Common myeloid progenitor, CD34-positive (primary cell): Measurements from ENCODE around the gene RIN3.
A peak's percentile ranks its signal among the peaks of the same experiment; 100 is the strongest.

Source experiments
- CTCF ChIA-PET: fragments of 350-600 bp; sonication (Branson Sonifier 250); formaldehyde crosslinking; loops from one replicate; lab custom pipeline; 2021; ENCODE audit warnings: antibody characterized with exemption; lab: Charles Lee
- POLR2A ChIA-PET: fragments of 350-600 bp; sonication (Branson Sonifier 250); formaldehyde crosslinking; loops from one replicate; lab custom pipeline; 2021; ENCODE audit warnings: antibody characterized with exemption; lab: Charles Lee
- DNase-seq, 3 donors: peaks; one replicate each; pipeline versions ENCODE4 v3.0.0 to v3.0.0-alpha.2; 2013
- H3K27ac ChIP-seq, 2 experiments: 1 replicate in 1 of 2; 2 replicates in 1 of 2; pipeline ENCODE4 v1.7.0; 2013; ENCODE audit warnings: inconsistent platforms in 2 of 2, low read length in 2 of 2, mild to moderate bottlenecking in 2 of 2, low read depth in 1 of 2, moderate library complexity in 1 of 2; ENCODE audit not compliant: severe bottlenecking in 2 of 2, insufficient read depth in 1 of 2, poor library complexity in 1 of 2
- H3K27me3 ChIP-seq, 5 experiments: replicated peaks in 2 of 5; 1 replicate in 3 of 5; 2 replicates in 2 of 5; pipeline versions ENCODE4 v1.6.1 to v1.7.0; 2013; ENCODE audit warnings: low read length in 4 of 5, mild to moderate bottlenecking in 2 of 5, moderate library complexity in 2 of 5, inconsistent platforms in 1 of 5; ENCODE audit not compliant: insufficient read depth in 5 of 5, control insufficient read depth in 4 of 5
- H3K36me3 ChIP-seq, 4 experiments: 1 replicate in 2 of 4; 2 replicates in 2 of 4; pipeline versions ENCODE4 v1.6.1 to v1.7.0; 2013; ENCODE audit warnings: low read length in 3 of 4, control low read depth in 1 of 4, mild to moderate bottlenecking in 1 of 4; ENCODE audit not compliant: control insufficient read depth in 4 of 4, insufficient read depth in 4 of 4
- H3K4me1 ChIP-seq, 4 experiments: 1 replicate in 3 of 4; 2 replicates in 1 of 4; pipeline versions ENCODE4 v1.6.1 to v1.7.1; 2013; ENCODE audit warnings: low read length in 3 of 4, mild to moderate bottlenecking in 3 of 4, control low read depth in 1 of 4, inconsistent platforms in 1 of 4, moderate library complexity in 1 of 4; ENCODE audit not compliant: control insufficient read depth in 4 of 4, insufficient read depth in 4 of 4; ENCODE audit errors: control extremely low read depth in 1 of 4
- H3K4me3 ChIP-seq, 7 experiments: 1 replicate in 4 of 7; 2 replicates in 3 of 7; pipeline versions ENCODE4 v1.5.1 to v1.7.0; 2013; ENCODE audit warnings: mild to moderate bottlenecking in 7 of 7, low read length in 6 of 7, moderate library complexity in 6 of 7, inconsistent platforms in 2 of 7, low read depth in 2 of 7, control low read depth in 1 of 7; ENCODE audit not compliant: insufficient read depth in 4 of 7, control insufficient read depth in 1 of 7; ENCODE audit errors: extremely low read depth in 1 of 7
- H3K9me3 ChIP-seq, 5 experiments: 1 replicate in 4 of 5; 2 replicates in 1 of 5; pipeline versions ENCODE4 v1.6.1 to v1.7.1; 2013; ENCODE audit warnings: low read length in 4 of 5, mild to moderate bottlenecking in 2 of 5, inconsistent platforms in 1 of 5, low read depth in 1 of 5, moderate library complexity in 1 of 5; ENCODE audit not compliant: control insufficient read depth in 4 of 5, insufficient read depth in 2 of 5; ENCODE audit errors: control extremely low read depth in 1 of 5
- WGBS: methylation state at CpG from one replicate; pipeline ENCODE4 v1.1.5; 2013; ENCODE audit not compliant: insufficient coverage; 5-methylcytosine and 5-hydroxymethylcytosine counted together

RIN3 gene

DNA sequence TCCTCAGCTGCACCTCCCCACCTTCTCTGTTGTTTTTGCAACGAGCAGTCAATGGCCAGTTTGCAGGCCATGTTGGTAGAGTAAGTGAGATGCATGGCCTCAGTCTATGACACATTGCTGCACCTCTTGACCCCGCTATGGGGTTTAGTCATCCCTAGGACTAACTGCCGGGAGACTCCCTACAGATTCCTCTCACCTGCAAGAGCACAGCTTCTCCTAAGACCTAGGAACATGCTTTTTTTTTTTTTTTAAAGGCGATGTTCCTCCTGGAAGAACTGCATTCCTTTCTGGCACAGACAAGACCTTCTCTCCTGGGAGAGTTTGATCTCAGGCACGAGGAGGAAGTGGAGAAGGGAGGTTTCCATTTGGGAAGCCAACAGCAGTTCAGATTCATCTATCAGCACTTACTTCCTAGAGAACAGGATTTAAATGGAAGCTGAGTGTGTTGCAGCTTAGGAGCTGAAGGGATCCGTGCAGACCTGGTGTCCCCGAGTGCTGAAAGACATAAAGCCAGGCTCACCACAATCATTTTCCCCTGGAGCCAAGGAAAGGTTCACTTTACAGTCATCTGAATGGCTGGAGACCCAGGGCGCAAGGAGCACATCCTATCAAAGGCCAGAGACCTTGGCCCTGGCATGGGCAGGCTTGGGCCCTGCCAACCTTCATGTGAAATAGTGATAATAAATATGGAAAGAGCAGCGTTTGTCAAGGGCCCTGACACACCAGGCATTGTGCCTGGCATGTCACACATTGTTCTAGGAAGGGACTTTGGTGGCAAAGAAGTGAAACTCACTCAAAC lies 130.8 kb downstream of the RIN3 start:
- ChIA-PET POLR2A (interaction anchor here (0.7 kb wide), 1 partner anchor 21 kb away, joined by 3 read pairs; no protein-coding TSS in a partner anchor), CTCF (interaction anchor here (0.6 to 1.2 kb wide), 3 partner anchors 8 to 37 kb away, joined by 3 to 6 read pairs (median 4); no protein-coding TSS in a partner anchor)
- Histone ChIP-seq H3K27ac (no peak overlapping the region), H3K4me3 (peak overlapping the region in 1 of 7 experiments; percentile 5), H3K27me3 (no peaks in the 10 kb centered on the region), H3K9me3 (peaks cover 0 to 12% (median 0%) of the 10 kb centered on the region in 5 experiments), H3K4me1 (peaks cover 16 to 42% (median 35%) of the 10 kb centered on the region in 4 experiments), H3K36me3 (peaks cover 2 to 44% (median 7%) of the 10 kb centered on the region in 4 experiments)
- WGBS: 100% methylated on average over 1 of the region's 9 CpGs
- DNase-seq: no peak

DNA sequence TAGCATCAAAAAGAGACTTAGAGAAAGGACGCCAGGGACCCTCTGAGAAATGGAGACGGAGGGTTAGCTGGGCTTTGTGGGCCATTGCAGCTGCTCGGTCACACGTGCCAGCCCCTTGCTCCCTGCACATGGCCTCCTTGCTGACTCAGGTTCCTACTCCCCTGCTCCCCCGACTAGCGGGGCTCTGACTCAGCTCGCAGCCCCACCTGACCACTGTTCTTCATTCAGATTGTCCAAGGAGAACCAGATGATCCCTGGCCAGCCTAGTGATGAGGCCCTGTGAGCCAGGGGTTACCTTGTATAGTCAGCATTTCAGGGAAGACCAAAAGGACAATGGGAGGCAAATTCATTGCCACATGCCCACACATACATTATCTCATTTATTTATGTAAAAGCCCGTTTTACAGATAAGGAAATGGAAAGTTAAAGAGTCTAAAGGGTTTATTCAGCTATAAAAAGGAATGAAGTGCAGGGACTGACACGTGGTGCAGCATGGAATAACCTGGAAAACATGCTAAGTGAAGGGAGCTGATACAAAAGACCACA lies 131.5 kb downstream of the RIN3 start:
- WGBS: 94% methylated on average over 8 of the region's 9 CpGs
- Histone ChIP-seq H3K27ac (no peak overlapping the region), H3K4me3 (peak overlapping the region in 1 of 7 experiments; percentile 5), H3K4me1 (peaks cover 19 to 49% (median 42%) of the 10 kb centered on the region in 4 experiments), H3K36me3 (peaks cover 2 to 44% (median 7%) of the 10 kb centered on the region in 4 experiments), H3K9me3 (peaks cover 0 to 12% (median 0%) of the 10 kb centered on the region in 5 experiments), H3K27me3 (no peaks in the 10 kb centered on the region)
- ChIA-PET CTCF (interaction anchor here (0.9 kb wide), 1 partner anchor 14 kb away, joined by 4 read pairs; no protein-coding TSS in a partner anchor), POLR2A (interaction anchor here (0.7 kb wide), 1 partner anchor 21 kb away, joined by 3 read pairs; no protein-coding TSS in a partner anchor)
- no peak for DNase-seq

DNA sequence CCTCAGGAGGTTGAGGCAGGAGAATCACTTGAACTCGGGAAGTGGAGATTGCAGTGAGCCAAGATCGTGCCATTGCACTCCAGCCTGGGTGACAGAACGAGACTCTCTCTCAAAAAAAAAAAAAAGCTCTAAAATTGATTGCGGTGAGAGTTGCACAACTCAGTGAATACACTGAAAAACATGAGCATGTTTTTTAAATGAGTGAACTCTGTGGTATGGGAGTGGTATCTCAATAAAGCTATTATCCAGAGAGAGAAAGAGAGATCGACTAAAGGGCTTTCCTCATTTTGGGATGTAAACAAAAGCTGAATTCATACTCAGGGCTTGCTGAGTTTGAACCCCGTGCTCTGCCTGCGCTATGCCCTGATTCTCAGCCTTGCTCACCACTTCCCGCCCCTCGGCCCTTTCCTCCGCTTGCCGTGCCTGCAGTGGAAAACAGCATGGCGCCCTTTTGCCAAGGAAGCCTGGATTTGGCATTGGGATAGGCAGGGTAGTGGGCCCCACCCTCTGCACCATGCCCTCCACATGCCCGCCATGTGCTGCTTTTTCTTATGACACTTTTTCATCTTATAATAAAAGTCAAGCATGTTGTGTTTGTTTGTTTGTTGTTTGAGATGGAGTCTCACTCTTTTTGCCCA lies 132.4 kb downstream of the RIN3 start:
- H3K27ac ChIP-seq: peak overlapping the region in 1 of 2 experiments; percentile 17

DNA sequence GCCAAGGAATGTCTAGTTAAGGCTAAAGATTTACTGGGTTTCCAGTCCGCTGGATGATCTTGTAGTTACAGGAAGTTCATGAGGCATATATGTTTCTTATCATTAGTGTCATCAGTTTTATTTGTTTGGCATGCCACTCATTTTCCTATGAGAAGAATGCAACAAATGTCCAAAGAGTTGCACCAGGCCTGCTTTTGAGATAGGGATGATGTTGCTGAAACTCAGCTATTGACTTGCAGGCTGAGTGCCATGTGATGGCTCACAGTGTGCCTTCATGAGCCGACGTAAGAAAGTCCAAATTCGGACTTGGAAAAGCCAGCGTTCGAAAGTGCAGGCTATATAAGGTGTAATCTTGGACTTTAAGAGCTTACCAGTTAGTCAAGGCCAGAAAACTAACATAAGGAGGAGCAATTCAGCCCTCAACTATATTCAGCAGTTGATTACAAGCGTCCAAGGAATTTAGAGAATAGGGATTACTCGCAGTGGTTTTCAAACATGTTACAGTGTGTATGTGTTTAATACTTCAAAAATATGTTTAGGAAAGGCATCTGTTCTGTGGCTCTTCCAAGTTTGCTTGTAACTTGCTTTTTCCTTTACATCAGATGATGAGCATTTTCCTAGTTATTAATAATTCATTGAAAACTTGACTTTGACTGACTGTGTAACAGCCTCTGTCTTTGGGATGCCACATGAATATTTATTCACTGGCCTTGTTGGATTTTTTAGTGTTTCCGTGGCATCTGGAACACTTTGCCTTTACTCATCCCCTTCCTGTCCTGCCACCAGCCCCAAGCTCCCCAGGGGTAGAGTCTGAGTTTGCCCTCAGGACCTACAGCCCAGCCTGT lies 133.6 kb downstream of the RIN3 start:
- Histone ChIP-seq H3K36me3 (peaks cover 2 to 35% (median 6%) of the 10 kb centered on the region in 4 experiments), H3K27ac (peak overlapping the region in 1 of 2 experiments; percentile 55), H3K27me3 (no peaks in the 10 kb centered on the region), H3K4me3 (peak overlapping the region in 1 of 7 experiments; percentile 0), H3K4me1 (peaks cover 25 to 67% (median 59%) of the 10 kb centered on the region in 4 experiments), H3K9me3 (peaks cover 0 to 12% (median 0%) of the 10 kb centered on the region in 5 experiments)
- CTCF ChIA-PET: interaction anchor here (1.3 to 2.7 kb wide), 2 partner anchors 9 to 27 kb away, joined by 4 to 7 read pairs; no protein-coding TSS in a partner anchor
- POLR2A ChIA-PET: interaction anchor here (0.6 to 0.9 kb wide), 2 partner anchors 17 to 29 kb away, joined by 3 to 5 read pairs; no protein-coding TSS in a partner anchor
- 83% methylated on average over 7 of the region's 9 CpGs for WGBS
- DNase-seq: no peak

More for the DNA sequence above, 132.4 kb downstream of the RIN3 start:
- ChIA-PET POLR2A (no interaction called here), CTCF (interaction anchor here (0.6 to 1.2 kb wide), 5 partner anchors 9 to 37 kb away, joined by 3 to 4 read pairs (median 4); no protein-coding TSS in a partner anchor)
- H3K36me3 ChIP-seq: peaks cover 2 to 45% (median 7%) of the 10 kb centered on the region in 4 experiments
- DNase-seq: no peak
- WGBS: 95% methylated on average over 10 of the region's 13 CpGs
- H3K9me3 ChIP-seq: peaks cover 0 to 12% (median 0%) of the 10 kb centered on the region in 5 experiments
- H3K4me1 ChIP-seq: peaks cover 25 to 58% (median 51%) of the 10 kb centered on the region in 4 experiments
- H3K4me3 ChIP-seq: no peak overlapping the region
- no peaks in the 10 kb centered on the region for H3K27me3 ChIP-seq

DNA sequence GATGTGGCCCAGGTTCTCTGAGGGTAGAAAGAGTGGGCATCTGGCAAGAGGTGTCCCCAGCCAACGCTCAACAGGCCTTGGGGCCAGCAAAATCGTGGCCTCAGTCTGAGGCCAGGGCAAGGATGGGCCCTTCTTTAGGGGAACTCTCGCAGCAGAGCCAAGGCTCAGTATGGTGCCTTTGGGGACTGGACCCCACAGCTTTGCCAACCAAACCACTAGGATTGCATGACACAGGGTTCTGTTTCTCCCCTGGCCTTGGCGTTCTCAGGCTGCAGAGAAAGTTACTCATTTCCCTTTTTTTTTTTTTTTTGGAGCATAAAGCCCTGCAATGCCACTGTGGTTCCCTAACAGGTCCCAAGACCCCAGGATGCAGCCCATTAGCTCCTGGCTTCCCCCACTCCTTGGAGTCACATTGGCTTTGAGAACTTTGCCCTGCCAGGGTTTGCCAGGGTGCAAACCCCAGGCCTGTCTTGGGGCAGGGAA lies 134.3 kb downstream of the RIN3 start:
- Histone ChIP-seq H3K27ac (peak overlapping the region in 1 of 2 experiments; percentile 55), H3K27me3 (no peaks in the 10 kb centered on the region), H3K9me3 (peaks cover 0 to 12% (median 0%) of the 10 kb centered on the region in 5 experiments), H3K4me1 (peaks cover 25 to 73% (median 64%) of the 10 kb centered on the region in 4 experiments), H3K36me3 (peaks cover 2 to 33% (median 4%) of the 10 kb centered on the region in 4 experiments), H3K4me3 (peak overlapping the region in 2 of 7 experiments; percentile 0 to 17)
- WGBS: 61% methylated on average over 4 of the region's 4 CpGs
- DNase-seq: peak in 2 of 3 donors; percentile 78 to 80
- ChIA-PET POLR2A (interaction anchor here (0.6 to 0.9 kb wide), 2 partner anchors 16 to 29 kb away, joined by 3 to 5 read pairs; no protein-coding TSS in a partner anchor), CTCF (interaction anchor here (1.3 to 2.7 kb wide), 3 partner anchors 9 to 26 kb away, joined by 4 to 8 read pairs (median 7); no protein-coding TSS in a partner anchor)
